Measurements from ENCODE around the gene CD274.
"Not testable (repeated sequence)": the region's sequence is repeated elsewhere in the genome, so short reads cannot be mapped to it uniquely, and the experiment has no call there.

CD274 gene

DNA sequence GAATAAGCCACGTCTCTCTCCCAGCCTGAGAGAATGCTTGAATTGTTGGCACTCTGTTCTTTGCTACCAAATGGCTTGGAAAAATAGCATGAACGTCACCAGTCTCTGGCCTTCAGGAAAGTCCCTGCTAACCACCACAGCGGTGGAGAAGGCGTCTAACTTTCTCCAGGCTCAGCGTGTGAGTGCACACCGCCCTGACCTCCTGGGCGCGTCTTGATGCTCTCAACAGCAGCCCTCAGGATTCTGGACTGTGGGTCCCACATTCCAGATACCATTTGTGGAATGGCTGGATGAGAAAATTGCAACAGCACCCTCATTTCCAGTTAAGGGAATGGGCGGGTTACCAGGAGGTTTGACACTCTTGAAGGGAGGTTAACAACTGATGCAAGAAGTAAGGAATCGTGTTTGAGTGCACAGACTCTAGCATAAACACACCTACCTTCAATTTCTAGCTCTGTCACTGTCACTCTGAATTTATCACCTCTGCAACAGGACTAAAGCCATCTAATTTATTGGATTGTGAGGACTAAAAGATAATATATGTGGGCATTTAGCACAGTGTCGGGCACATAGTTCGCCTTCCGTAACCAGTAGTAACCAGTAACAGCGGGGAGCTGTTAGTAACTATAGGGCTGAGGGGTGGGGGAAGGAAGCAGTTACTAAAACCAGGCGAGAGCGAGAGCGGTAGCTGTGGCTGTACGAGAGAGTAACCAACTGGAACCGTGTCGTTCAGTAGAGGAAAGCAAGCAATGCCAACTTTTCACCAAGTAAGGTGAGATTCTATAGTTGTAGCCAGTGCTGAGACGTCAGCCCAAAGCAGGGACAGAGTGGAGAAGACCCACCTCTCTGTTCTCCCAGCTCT lies 11.8 kb upstream of the CD274 start:
- peak; percentile 57 for DNase-seq

DNA sequence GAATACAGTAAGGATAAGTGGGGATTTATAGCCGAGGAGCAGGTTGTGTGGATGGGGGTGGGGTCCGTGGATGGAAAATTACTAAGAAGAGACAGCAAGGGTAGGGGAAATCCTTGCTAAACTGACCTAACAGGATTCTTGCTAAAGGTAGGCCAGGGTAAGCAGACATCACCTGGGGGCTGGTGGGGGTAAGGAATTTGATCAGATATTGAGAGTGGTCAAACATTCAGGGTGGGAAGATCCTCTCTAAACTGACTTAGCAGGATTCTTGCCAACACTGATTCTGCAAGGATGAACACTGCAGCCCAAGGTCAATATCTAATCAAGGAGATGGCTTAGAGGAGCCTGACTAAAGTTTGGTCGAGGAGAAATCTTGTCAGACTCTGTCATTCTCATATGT lies 9.9 kb upstream of the CD274 start:
- DNase-seq: no peak

DNA sequence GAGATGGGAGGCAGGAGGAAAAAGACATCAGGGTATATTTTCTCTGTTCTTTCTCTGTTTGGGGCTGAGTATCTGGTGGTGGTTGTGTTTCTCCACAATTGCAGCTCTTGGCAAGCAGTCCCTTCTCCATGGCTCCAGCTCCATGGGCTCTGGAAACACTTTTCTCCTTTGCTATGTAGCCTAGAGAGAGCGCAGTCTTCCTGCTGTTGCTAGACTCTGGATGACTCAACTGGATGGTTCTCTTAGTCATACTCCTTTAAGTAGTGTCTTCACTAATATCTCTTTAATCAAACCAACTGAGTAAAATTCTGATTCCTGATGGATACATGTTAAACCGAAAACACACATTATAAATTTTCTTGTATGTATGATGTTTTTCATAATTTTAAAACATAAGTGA lies 9.3 kb upstream of the CD274 start:
- peak; percentile 68 for DNase-seq

GRCh38 chr9:5442400-5443011 lies 7.8 kb upstream of the CD274 start:
- peak; percentile 58 for DNase-seq

DNA sequence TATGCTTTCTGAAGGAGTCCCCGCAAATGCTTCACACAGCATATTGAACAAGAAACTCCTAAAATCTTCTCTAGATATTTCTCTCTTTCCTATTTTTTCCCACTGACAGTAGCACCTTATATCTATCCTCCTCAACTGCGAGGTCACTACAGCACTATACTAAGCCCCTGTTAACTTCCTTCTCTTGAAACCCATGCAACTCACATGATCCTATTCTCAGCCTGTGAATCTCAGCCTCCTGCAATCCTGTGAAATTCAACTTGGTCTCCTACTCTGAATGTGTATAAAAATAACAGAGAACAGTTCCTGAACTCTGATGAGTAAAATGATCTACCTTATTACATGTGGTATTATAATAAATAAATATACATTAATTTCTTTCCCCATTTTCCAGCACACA lies 6.5 kb upstream of the CD274 start:
- DNase-seq: no peak

GRCh38 chr9:5445096-5445495 lies 5.2 kb upstream of the CD274 start:
- DNase-seq: not testable (repeated sequence)

GRCh38 chr9:5445886-5446285 lies 4.5 kb upstream of the CD274 start:
- DNase-seq: no peak

DNA sequence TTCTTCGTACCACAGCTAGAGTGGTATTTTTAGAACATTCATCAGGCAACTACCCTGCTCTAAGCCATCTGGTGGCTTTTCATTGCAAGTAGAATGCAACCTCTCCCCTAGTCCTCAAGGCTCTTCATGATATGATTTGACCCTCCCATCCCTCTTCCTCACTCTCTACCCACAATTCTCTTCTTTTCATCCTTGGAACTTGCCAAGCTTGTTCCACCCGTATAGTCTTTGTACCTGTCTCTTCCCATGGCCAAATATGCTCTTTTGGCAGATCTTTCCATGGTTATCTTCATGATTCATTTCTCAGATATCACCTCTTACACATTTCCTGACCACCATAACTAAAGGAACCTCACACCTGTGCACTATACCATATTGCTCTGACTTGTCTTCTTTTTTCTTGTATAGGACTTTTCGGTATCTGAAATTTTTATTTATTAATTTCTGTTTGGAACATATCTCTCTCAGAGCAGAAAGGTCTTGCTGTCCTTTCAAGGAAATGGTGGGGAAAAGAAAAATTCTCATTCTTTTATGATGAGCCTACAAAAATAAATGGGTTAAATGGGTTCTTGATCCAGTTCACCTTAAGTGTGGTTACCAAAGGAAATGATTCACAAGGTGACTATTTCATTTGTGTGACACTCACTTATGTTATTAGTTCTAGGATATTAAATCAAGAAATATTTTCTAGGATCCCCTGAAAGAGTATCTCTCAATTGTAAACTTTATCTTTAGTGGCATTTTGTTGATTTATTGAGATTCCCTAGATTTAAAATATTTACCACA lies 3.7 kb upstream of the CD274 start:
- peak; percentile 49 for DNase-seq

DNA sequence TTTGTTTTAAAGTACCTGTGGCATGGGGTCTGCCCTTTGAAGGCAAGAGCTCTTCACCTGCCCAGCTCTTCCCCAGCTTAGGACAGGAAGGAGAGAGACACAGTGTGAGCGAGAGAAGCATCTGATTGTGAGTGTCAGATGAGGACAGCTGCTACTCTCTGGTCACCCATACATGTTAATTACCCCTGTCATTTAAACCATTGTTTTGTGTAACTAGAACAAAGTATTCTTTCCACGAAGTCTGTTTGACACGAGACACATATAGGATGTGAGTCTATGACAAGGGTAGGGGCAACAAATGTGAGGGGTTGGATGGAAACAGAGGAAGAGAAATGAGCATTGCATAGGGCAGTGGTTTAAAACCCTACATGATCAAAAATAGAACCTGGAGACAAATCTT lies 3.0 kb upstream of the CD274 start:
- no peak for DNase-seq

DNA sequence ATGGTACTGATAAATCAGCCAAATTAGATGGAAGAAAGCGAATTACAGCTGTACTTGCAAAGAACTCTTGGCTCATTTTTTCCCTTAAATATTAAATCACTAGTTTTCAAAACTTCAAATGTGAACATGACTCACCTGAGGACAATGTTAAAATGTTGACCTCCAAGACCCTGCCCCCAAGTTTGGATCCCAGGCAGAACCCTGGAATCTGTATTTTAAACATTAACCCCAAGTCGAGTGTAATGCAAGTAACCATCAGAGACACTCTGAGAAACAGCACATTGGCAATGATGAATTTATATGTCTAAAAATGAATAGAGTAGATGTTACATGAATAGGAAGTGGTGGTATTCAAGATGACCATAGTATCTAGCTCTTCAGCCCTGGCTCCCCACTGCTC lies 2.3 kb upstream of the CD274 start:
- DNase-seq: no peak

DNA sequence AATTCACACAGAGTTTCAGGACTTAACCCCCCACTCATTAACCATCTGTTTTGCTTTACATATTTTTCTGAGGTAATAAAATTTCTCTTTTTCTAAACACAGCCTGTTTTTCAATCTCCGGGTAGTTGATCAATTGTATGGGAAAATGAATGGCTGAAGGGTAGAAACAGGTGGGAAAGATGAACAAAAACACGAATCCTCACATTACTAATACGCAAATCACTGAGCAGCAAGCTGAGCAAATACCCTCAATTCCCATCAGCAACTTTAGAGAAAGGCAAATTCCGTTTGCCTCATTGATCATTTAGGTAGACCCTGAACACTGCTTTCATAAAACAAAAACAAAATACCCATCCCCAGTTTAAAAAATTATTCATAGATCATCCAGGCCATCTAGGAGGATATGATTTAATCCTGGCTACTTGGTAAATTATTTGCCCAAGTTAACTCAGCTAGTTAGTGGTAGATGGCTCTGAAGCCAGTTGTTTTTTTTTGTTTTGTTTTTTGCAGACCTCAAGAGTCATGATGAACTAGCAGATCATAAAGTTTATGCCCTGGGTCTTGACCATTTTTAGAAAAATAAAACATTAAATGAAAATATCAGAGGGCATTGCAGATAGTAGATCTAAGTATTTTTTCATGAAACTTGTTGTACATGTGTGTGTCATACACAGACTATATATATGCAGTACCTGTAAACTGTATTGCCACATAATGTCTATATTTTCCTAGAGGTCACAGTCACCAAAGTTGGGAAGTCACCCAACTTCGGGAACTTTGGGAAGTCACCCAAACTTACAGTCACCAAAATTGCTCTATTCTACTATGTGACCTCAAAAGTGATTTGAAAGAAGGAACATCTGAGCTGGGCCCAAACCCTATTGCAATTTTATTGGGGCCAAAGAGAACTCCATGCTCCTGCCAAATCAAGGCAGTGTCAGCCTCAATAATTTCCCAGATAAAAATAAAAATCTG lies 1.6 kb upstream of the CD274 start:
- DNase-seq: no peak

- DNase-seq: no peak
Measured at GRCh38 chr9:5449521-5450358, 602 bp upstream of the CD274 start.

- no peak for DNase-seq
Measured at GRCh38 chr9:5452286-5452609, 1.9 kb downstream of the CD274 start.

DNA sequence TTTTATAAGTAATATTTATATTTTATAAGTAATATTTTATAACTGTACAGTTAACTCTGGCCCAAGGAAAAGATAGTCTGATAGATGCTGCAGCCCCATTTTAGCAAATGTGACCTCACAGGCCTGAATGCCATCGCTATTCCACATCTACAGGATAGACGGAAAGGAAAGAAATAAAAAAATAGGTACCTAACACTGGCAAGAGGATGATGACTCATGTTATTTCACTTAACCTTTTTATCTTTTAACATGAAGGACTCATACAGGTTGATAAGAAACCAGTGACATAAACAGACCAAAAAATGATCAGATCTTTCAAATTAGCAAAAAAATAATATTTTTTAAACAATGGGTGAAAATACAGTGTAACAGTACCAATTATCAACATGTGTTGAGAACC lies 2.7 kb downstream of the CD274 start:
- no peak for DNase-seq

GRCh38 chr9:5453673-5454072 lies 3.3 kb downstream of the CD274 start:
- DNase-seq: no peak

DNA sequence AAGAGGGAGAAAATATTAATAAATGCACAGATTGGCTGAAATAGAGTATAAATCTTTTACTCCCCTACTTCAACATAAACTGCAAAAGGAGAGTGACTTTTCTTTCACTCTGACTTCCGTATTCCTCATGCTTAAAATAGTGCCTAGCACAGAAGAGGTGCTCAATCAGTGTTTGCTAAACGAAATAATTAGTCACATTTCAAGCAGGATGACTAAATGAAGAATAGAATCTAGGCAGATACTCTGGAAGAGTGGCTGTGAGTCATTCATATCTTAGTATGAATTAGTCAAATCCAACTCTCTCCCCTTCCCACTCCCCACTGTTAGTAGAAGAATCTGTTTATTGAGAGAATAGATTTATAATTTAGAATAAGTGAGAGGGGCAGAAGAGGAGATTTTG lies 4.8 kb downstream of the CD274 start:
- peak; percentile 82 for DNase-seq

DNA sequence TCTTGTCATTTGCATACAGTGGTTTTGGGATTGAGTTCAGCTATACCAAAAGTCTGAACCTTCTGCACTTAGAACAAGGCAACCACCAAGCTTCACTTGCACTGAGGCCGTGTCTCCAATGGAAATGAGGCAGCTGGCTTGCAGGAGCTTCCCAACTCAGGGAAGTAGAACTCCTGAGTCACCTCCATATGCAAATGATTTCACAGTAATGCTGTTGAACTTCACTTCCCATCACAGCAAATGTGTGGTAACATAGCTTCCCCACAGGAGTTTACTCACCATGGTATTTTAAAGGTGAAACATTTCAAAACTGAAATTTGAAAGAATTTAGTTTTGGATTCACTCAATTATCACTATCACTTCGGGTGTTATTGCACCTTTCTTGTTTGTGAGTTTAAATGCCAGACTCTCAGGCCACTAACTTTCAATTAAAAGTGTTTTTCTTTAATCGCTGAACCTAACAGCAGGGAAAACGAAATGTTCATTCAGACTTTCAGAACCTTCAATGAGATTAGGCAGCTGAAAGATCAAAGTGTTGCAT lies 9.0 kb downstream of the CD274 start:
- peak; percentile 48 for DNase-seq

- no peak for DNase-seq
Measured at GRCh38 chr9:5460157-5460556, 9.8 kb downstream of the CD274 start.

- DNase-seq: not testable (repeated sequence)
Measured at GRCh38 chr9:5464831-5465330, 14.5 kb downstream of the CD274 start.

DNA sequence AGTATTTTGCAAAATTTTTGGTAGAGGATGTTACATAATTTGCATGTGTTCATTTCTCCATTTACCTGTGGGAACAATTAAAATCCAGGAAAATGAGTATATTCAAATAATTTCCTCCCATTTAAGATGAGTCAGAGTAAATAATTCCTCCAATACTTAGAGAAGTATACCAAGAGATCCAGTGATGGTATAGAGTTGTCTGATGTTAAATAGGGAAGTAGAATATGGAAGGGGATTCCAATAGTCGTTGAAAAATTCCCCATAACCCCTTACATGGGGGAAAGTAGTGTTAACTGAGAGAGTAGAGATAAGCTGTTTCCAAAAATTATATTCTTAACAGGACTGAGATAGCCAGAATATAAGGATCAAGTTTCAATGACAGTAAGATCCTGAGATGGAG lies 15.7 kb downstream of the CD274 start:
- DNase-seq: no peak

- no peak for DNase-seq
Measured at GRCh38 chr9:5466766-5467165, 16.4 kb downstream of the CD274 start.

Data from fibroblast of skin of right quadriceps (primary cell).